Activated B cell treated with CpG ODN at 0.5 μM for 24 hours (primary cell): ENCODE measurements around the gene ITIH2. TPM values are rescaled to one million over a fixed set of nuclear protein-coding genes. Genes with fewer than 3 reads are reported as not detected.
"Not testable (repeated sequence)": the region's sequence is repeated elsewhere in the genome, so short reads cannot be mapped to it uniquely, and the experiment has no call there.

Experiments
- ATAC-seq: fragments of 200-7000 bp; cut with Tn5 transposase; one replicate; pipeline ENCODE4 v1.10.0; 2021; ENCODE audit warnings: low read depth, mild to moderate bottlenecking, moderate library complexity
- CTCF ChIA-PET: fragments of 350-600 bp; sonication (Branson Sonifier 250); formaldehyde crosslinking; loops from one replicate; lab custom pipeline; 2021; ENCODE audit warnings: antibody characterized with exemption; lab: Charles Lee
- POLR2A ChIA-PET: fragments of 350-600 bp; sonication (Branson Sonifier 250); formaldehyde crosslinking; loops from one replicate; lab custom pipeline; 2021; ENCODE audit warnings: antibody characterized with exemption; lab: Charles Lee
- DNase-seq: peaks from one replicate; pipeline ENCODE4 v3.0.0; 2022
- H3K27ac Mint-ChIP-seq: one replicate; pipeline ENCODE4 v1.8.0; 2020; ENCODE audit warnings: mixed read lengths
- H3K27me3 Mint-ChIP-seq: one replicate; pipeline ENCODE4 v1.8.0; 2021; ENCODE audit warnings: mixed read lengths
- H3K36me3 Mint-ChIP-seq: one replicate; pipeline ENCODE4 v1.8.0; 2021; ENCODE audit warnings: low read depth, mixed read lengths
- H3K4me1 Mint-ChIP-seq: one replicate; pipeline ENCODE4 v1.8.0; 2021; ENCODE audit warnings: mixed read lengths
- H3K4me3 Mint-ChIP-seq: one replicate; pipeline ENCODE4 v1.8.0; 2020; ENCODE audit warnings: mild to moderate bottlenecking, mixed read lengths
- H3K9me3 Mint-ChIP-seq: one replicate; pipeline ENCODE4 v1.8.0; 2020; ENCODE audit warnings: mixed read lengths
- CTCF ChIP-seq: fragments of 200-600 bp; IDR thresholded peaks from one replicate; pipeline ENCODE4 v1.8.0; 2022; ENCODE audit warnings: antibody characterized with exemption, mild to moderate bottlenecking
- intact Hi-C: fragments of 100-400 bp; cut with micrococcal nuclease; formaldehyde crosslinking; loops from one replicate; pipeline ENCODE4 v1.15.1; 2024
- total RNA-seq: library from RNA; stranded (reverse); gene quantifications from 2 replicates; pipeline ENCODE4 v1.2.3, GENCODE V29; 2022

ITIH2 gene
- total RNA-seq, 1 donor from 2014 or later, result not detected

- ATAC-seq, result no peak
- H3K36me3 Mint-ChIP-seq, result no peaks in the 10 kb centered on the region
- no peaks in the 10 kb centered on the region for H3K4me1 Mint-ChIP-seq
- TF ChIP-seq CTCF, result no peak
- ChIA-PET CTCF (no interaction called here), POLR2A (no interaction called here)
- H3K27me3 Mint-ChIP-seq, result peaks cover 28% of the 10 kb centered on the region
- peaks cover 4% of the 10 kb centered on the region for H3K9me3 Mint-ChIP-seq
- intact Hi-C loops, result no loop called here
- no peak overlapping the region for H3K27ac Mint-ChIP-seq
- H3K4me3 Mint-ChIP-seq, result no peak overlapping the region
- DNase-seq, result no peak
These were observed 3.5 kb downstream of the ITIH2 start for GRCh38 chr10:7706534-7707073.

- H3K4me1 Mint-ChIP-seq, result no peaks in the 10 kb centered on the region
- DNase-seq (no peak), ATAC-seq (no peak)
- no peaks in the 10 kb centered on the region for H3K36me3 Mint-ChIP-seq
- ChIA-PET CTCF (no interaction called here), POLR2A (no interaction called here)
- H3K27ac Mint-ChIP-seq, result no peak overlapping the region
- peaks cover 4% of the 10 kb centered on the region for H3K9me3 Mint-ChIP-seq
- TF ChIP-seq CTCF, result no peak
- intact Hi-C loops, result no loop called here
- H3K4me3 Mint-ChIP-seq, result no peak overlapping the region
- peaks cover 28% of the 10 kb centered on the region for H3K27me3 Mint-ChIP-seq
These were observed 4.0 kb downstream of the ITIH2 start for GRCh38 chr10:7707102-7707501.

- intact Hi-C loops, result no loop called here
- no peaks in the 10 kb centered on the region for H3K36me3 Mint-ChIP-seq
- peaks cover 21% of the 10 kb centered on the region for H3K27me3 Mint-ChIP-seq
- H3K4me3 Mint-ChIP-seq, result no peak overlapping the region
- no peaks in the 10 kb centered on the region for H3K4me1 Mint-ChIP-seq
- POLR2A ChIA-PET, result no interaction called here
- no peak for TF ChIP-seq CTCF
- CTCF ChIA-PET, result no interaction called here
- no peak overlapping the region for H3K27ac Mint-ChIP-seq
- H3K9me3 Mint-ChIP-seq, result peaks cover 4% of the 10 kb centered on the region
- no peak for ATAC-seq
- DNase-seq, result no peak
These were observed 4.9 kb downstream of the ITIH2 start for GRCh38 chr10:7707858-7708622.

- CTCF ChIA-PET, result no interaction called here
- H3K27ac Mint-ChIP-seq, result no peak overlapping the region
- H3K4me3 Mint-ChIP-seq, result no peak overlapping the region
- H3K36me3 Mint-ChIP-seq, result no peaks in the 10 kb centered on the region
- DNase-seq, result no peak
- no peaks in the 10 kb centered on the region for H3K4me1 Mint-ChIP-seq
- H3K27me3 Mint-ChIP-seq, result peaks cover 16% of the 10 kb centered on the region
- intact Hi-C loops, result no loop called here
- POLR2A ChIA-PET, result no interaction called here
- no peak for TF ChIP-seq CTCF
- ATAC-seq, result no peak
- peaks cover 4% of the 10 kb centered on the region for H3K9me3 Mint-ChIP-seq
These were observed 5.7 kb downstream of the ITIH2 start for GRCh38 chr10:7708832-7709231.

- ATAC-seq, result no peak
- CTCF ChIA-PET, result no interaction called here
- H3K4me1 Mint-ChIP-seq, result no peaks in the 10 kb centered on the region
- no peak for TF ChIP-seq CTCF
- POLR2A ChIA-PET, result no interaction called here
- no peaks in the 10 kb centered on the region for H3K36me3 Mint-ChIP-seq
- H3K9me3 Mint-ChIP-seq, result peaks cover 4% of the 10 kb centered on the region
- intact Hi-C loops, result no loop called here
- H3K27ac Mint-ChIP-seq, result no peak overlapping the region
- no peak for DNase-seq
- H3K27me3 Mint-ChIP-seq, result peaks cover 13% of the 10 kb centered on the region
- no peak overlapping the region for H3K4me3 Mint-ChIP-seq
These were observed 7.3 kb downstream of the ITIH2 start for GRCh38 chr10:7710446-7710845.

GRCh38 chr10:7711075-7711474 is 8.0 kb downstream of the ITIH2 start:
- H3K27ac Mint-ChIP-seq, H3K36me3 Mint-ChIP-seq, ATAC-seq, H3K4me3 Mint-ChIP-seq, intact Hi-C loops, POLR2A ChIA-PET, DNase-seq, CTCF ChIA-PET, H3K4me1 Mint-ChIP-seq, H3K9me3 Mint-ChIP-seq: not testable (repeated sequence)
- peaks cover 10% of the 10 kb centered on the region for H3K27me3 Mint-ChIP-seq
